GM21447 (cell line): ENCODE results near the gene CR1L.
"Not testable (repeated sequence)": the region's sequence is repeated elsewhere in the genome, so short reads cannot be mapped to it uniquely, and the experiment has no call there.

Experiments
- ATAC-seq: cut with Tn5 transposase; IDR thresholded peaks from one replicate; pipeline ENCODE4 v1.9.1; 2021; ENCODE audit not compliant: unreplicated experiment

The CR1L gene

DNA sequence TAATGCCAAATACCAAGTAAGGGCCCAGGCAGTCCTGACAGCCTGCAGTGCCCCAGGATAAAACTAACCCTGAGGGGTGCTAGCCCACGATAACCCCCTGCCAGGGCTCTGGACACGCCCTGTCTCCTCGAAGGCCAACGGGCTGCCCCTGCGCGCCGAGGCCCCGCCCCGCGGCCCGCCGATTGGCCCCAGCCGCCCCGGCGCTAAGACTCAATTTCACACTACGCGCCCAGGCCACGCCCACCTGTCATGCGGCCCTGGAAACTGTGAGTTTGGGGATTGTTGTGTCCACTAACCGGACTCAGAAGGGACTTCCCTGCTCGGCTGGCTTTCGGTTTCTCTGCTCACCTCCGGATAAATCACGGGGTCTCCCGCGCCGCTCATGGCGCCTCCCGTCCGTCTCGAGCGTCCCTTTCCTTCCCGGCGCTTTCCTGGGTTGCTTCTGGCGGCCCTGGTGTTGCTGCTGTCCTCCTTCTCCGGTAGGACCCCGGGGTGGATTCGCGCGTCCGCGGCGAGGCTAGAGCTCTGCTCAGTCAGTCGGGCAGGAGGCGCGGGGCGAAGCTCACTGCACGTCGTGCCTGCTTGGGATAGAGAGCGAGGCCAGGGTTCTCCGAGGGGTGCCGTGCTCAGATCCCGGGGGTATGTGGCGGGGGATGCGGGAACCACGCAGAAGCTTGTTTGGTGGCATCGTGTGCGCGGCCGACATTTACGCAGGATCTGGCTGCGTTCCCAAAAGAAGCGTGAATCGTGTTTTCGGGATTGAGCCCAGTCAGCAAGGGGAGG is at the start of gene CR1L:
CR1L (plus strand) TSS at position 282 of the 783 bp plus-strand sequence; CDS start at position 383, 101 bp downstream.
- peak; percentile 85 for ATAC-seq

DNA sequence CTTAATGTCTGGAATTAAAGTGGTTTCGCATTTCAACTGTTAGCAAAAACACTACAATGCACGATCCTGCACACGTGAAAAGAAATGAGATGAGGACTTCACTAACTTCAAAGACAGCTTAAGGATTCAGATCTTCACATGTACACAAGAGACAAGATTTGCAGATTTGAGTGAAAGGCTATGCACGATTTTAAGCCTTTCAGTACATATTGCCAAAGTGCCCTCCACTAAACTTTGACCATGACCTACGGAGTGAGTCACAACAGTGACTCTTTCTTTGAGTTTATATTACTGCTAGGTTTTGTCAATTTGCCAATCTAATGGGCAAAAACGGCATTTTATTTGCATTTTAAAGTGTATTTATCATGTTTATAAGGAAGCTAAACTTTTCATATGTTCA is 41.2 kb upstream of the CR1L start:
- no peak for ATAC-seq

DNA sequence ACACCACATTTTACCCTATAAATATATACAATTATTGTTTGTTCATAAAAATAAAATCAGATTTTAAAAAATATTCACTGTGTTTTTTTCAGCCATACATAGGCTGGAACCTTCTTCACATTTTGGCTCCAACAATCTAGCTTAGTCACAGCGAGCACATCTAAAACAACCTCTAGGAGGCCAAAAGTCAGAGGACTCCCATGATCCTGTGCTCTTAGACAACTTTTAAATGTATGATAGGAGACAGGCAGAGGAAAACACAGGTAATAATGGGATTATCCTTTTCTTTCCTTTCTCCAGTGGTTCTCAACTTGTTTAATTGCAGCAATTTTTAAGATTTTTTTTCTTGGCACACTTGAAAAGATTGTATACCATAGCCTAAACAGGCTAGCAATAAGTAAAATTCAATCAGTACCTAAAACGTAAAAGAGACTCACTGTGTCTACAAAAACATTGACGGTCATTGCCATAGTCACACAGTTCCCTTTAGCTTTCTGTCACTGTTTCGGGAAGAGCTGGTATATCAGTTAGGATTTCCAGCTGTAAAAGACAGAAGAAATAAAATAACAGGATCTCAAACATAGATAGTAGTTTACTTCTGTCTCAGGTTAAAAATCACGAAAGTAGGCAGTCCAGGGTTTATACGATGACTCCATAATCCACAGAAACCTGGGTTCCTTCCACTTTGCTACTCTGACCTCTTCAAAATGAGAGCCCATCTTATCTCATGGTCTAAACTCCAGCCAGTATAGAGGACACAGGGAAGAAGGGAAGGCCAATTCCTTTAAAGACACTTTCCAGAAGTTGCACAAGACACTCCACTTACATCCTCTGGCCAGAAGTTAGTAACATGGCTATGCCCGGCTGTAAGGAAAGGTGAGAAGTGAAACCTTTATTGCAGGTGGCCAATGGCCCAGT is 39.2 kb upstream of the CR1L start:
- no peak for ATAC-seq

DNA sequence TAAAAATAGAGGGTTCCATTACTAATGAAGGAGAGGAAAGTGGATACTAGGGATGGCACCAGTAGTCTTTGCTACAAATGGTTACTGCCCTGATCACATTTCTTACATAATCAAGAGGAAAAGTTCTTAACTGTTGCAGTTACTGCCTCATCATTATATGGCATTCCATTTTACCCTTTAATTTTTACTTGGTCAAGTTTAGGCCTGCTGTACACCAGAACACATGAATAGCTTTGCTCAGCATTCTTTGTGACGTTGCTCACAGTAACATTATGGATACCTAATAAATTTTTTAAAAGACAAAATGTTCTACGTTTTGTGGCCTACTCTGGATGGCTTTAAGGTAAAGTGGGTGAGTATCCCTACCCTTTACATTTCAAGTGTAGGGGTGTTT is 38.6 kb upstream of the CR1L start:
- no peak for ATAC-seq

DNA sequence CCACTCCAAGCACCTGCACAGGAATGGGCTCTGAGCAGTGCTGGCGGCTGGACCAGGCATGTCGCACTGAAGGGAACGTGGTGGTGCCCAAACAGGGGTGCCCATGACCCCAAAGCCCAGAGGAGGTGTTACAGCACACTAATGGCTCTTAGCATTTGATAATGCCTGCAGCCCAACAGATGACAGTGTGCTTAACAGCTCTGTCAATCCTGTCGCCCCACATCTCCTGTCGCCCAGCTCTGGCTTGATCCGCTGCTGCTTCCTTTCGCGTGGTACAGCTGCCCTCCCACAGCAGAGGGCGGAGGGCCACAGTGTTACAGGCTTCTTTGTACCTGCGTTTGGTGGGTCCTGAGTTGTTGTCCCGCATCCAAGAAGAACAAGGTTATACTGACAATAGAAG is 32.2 kb upstream of the CR1L start:
- ATAC-seq = no peak

DNA sequence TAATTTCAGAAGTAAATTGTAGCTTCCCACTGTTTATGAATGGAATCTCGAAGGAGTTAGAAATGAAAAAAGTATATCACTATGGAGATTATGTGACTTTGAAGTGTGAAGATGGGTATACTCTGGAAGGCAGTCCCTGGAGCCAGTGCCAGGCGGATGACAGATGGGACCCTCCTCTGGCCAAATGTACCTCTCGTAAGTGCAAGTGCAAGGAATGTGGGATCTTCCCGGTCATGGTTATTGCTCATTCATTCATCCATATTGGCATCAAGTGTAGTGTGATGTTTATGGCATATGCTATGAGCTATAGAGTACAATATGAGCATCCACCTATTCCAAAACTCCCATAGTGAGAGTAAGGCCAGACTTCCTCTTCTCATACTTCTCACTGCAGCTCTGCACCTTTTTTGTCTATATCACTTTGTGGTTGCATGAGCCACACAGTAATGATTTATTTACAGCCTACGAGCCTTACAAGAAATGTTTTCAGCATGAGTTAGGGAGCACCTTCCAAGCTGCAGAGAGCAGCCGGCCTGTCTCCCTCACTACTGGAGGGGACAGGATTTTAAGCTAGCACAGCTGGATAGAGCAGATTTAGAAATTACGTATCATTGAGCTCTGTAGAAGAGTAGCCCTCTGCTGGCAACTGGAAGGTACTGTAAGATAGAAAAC is 24.9 kb upstream of the CR1L start:
- ATAC-seq = peak; percentile 89

DNA sequence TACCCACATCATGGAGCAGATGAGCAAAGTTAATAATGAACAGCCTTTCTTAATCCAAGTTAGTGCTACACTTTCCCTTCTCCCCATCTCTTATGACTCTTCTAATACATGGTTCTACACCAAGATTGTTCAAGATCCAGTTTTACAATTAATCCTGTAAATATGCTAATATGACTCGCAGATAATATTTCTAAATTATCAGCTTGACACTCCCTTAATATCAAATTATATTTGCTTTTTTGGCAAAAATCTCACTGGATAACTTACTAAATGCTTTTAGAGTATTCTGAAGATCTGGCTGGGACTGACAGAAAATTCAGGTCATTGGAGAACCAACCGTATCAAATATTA is 24.4 kb upstream of the CR1L start:
- ATAC-seq = no peak

DNA sequence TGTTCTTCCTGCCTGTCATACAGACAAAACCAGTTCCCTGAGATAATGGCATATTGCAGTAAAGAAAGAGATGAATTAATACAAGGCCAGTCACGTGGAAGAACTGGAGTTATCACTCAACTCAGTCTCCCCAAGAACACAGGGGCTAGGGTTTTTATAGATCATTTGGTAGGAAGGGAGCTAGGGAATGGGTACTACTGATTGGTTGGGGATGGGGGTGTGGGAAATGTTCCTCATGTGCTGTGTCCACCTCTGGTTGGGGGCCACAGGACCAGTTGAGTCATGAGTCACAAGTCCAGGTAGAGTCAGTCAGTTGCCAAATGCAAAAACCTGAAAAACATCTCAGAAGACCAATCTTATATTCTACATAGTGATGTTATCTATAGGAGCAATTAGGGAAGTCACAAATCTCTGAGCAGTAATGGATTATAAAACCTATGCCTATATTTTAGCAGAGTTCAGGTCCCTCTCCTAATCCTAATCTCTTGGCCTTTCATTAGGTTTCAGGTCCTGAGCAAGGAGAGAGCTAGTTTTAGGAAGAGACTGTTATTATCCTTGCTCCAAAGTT is 19.3 kb upstream of the CR1L start:
- not testable (repeated sequence) for ATAC-seq

DNA sequence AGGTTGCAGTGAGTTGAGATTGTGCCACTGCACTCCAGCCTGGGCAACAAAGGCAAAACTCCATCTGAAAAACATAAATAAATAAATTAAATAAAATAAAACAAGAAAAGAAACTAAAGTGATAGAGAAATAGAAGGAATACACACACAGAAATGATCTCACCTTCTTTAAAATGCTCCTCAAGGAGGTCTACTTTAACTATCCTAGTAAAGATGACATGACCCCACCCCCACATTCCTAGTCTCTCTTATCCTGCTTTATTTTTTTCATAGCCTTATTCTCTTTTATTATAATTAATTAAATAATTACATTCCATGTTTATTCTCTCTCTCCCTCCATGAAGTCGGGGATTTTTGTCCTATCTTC is 18.0 kb upstream of the CR1L start:
- no peak for ATAC-seq

DNA sequence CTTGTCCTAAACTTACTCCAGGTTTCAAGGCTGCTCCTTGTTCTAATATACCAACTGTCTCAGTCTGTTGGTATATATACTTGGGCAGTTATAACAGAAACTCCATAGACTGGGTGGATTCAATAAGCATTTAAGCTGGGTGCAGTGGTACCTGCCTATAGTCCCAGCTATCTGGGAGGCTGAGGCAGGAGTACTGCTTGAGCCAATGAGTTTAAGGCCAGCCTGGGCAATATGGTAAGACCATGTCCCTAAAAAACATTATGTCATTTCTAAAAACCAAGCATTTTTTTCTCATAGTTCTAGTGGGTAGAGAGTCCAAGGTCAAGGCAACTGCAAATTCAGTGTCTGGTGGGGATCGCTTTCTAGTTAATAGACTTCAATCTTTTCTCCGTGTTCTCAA is 17.4 kb upstream of the CR1L start:
- ATAC-seq = no peak

DNA sequence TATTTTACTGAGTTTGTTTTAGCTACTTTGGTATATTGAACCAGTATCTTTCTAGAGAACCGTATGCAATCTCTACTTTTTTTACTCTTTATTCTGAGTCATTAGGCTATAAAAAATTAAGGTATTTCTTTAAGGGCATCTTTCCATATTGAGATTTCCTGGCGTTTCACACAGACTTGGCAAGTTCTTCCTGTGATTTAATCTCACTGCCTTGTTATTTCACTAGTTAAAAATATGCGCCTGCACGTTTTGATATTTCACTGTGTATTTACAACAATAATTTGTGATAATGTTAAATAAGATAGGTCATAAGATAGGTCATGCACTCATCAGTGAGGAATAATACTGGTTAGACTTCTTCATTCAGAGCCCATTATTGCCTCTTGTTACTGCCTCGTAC is 16.2 kb upstream of the CR1L start:
- ATAC-seq = no peak

DNA sequence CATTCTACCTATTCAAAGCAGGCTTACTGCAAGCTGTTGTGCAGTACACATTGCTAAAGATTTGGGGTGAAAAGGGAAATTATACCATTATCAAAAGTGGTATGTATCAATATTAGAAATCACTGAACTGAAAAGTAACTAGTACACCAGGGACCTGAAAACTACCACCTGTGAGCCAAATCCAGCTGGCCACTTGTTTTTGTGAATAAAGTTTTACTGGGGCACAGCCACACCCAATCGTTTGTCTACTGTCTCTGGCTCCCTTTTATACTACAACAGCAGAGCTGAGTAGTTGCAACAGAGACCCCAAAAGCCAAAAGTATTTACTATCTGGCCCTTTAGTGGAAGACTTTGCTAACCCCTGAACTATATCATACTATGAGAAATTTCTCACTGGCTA is 13.8 kb upstream of the CR1L start:
- ATAC-seq = no peak

DNA sequence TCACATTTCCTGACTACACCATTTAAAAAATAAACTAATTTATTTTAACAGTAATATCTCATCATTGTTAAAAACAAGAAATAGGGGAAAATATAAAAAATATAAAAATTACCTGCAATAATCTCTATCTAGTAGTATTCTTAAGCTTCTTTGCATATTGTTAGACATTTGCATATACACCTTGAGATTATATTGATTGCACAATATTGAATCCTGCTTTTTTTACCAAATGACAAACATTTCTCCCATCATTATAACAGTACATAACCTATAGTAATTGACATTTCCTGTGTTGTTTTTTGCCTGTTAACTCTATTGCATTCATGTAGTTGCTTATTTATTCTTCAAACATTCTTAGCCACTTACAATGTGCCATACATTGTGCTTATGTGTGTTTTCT is 11.7 kb upstream of the CR1L start:
- ATAC-seq = no peak

DNA sequence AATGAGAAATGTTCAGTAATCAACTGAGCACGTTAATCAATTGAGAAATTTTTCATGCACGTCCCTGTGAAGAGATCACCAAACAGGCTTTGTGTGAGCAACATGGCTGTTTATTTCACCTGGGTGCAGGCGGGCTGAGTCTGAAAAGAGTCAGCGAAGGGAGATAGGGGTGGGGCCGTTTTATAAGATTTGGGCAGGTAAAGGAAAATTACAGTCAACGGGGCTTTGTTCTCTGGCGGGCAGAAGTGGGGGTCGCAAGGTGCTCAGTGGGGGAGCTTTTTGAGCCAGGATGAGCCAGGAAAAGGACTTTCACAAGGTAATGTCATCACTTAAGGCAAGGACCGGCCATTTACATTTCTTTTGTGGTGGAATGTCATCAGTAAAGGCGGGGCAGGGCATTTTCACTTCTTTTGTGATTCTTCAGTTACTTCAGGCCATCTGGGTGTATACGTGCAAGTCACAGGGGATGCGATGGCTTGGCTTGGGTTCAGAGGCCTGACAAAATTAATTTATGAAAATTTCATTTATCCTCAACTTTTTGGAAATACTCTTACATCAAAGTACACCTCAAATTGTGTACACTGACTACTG is 11.1 kb upstream of the CR1L start:
- ATAC-seq = not testable (repeated sequence)

DNA sequence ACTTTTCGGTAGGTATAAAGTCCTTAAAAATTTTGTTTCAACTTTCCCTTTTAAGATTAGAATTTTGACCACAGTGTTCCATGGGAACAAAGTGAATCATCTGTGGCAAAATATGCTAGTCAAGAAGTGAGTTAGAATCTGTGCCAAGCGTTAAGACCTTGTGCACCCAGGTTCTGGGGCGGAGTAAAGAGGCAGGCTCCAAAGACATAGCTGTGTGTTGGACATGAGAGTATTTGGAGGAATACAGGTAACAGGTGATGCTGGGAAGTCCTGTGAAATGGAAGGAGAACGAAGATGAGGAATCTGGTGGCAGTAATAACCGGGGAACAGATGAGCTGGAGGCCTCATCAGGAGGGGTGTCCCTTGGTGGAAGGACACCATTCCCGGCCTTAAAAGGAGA is 10.6 kb upstream of the CR1L start:
- not testable (repeated sequence) for ATAC-seq

DNA sequence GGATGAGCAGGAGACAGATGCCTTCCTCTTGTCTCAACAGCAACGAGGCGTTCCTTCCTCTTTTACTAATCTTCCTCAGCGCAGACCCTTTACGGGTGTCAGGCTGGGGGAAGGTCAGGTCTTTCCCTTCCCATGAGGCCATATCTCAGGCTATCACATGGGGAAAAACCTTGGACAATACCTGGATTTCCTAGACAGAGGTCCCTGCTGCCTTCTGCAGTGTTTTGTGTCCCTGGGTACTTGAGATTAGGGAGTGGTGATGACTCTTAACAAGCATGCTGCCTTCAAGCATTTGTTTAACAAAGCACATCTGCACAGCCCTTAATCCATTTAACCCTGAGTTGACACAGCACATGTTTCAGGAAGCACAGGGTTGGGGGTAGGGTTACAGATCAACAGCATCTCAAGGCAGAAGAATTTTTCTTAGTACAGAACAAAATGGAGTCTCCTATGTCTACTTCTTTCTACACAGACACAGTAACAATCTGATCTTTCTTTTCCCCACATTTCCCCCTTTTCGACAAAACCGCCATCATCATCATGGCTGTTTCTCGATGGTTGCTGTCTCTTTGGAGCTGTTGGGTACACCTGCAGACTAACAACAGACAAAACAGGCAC is 9.3 kb upstream of the CR1L start:
- ATAC-seq = not testable (repeated sequence)

DNA sequence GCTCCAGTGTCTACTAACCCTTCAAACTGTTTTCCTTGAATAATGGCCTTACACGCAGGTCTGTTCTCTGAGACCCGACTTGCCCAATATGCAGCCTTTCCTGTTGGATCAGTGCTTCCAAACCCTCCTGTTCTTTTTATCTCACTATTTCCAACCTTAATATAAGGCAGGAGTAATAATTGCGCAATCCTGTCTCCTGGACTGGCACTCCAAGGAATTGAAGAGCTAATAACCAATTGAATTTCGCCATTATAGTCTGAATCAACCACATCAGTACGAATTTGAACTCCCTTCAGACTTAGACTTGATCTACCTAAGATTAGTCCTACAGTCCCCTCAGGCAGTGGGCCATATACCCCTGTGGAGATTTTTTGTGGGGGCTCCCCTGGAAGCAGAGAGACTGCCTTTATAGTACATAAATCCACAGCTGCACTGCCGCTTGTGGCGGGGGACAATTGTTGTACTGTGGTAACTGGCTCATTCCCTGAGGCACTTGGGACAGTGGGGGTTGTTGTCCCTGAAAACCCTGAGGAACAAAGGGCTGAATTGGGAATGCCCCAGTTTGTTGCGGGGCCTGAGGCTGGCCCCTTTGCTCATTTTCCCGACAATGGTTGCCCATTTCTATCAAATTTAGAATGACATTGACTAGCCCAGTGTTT is 6.3 kb upstream of the CR1L start:
- not testable (repeated sequence) for ATAC-seq

DNA sequence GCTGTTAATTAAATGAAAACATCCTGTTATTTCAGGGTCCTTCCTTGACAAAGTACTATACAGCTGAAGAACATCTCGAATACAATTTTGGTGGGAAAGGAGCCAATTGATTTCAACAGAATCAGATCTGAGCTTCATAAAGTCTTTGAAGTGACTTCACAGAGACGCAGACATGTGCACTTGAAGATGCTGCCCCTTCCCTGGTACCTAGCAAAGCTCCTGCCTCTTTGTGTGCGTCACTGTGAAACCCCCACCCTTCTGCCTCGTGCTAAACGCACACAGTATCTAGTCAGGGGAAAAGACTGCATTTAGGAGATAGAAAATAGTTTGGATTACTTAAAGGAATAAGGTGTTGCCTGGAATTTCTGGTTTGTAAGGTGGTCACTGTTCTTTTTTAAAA is 5.6 kb upstream of the CR1L start:
- not testable (repeated sequence) for ATAC-seq

DNA sequence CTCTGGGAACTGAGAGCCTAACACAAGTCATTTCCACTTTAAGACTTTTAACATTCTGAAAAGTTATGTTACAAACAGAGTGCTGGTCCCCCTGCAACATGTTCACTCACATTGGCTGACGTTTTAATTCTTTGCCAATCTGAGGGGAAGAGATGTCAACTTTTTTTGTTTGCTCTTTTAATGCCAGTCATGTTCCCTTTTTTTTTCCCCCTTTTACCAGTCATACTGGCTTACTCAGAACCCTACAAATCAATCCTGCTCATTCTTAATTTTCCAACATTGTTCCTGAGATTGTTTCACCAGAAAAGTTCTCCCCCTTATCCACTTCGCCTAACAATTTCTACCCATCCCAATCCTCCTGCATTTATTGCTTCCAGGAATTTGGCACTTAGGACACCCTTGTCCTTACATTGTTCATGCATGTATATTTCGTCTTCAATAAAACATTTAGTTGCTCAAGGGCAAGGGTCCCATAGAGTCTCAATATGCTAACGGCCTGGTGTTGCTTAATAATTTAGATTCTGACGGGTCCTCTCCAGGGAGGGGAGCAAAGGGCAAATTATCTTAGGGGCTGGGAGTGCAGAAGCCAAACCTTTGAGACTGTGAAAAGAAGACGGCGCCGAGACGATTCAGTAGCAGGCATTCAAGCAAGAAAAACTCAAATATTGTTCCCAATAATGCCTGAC is 624 bp upstream of the CR1L start:
- ATAC-seq = no peak
